Naive thymus-derived CD4-positive, alpha-beta T cell (primary cell): ENCODE results near the gene MACF1. TPM values are rescaled to one million over a fixed set of nuclear protein-coding genes. Genes with fewer than 3 reads are reported as not detected.
A peak's percentile ranks its signal among the peaks of the same experiment; 100 is the strongest.

Experiments
- ATAC-seq: fragments of 150-1000 bp; cut with Tn5 transposase; 2 replicates; pipeline ENCODE4 v1.10.0; 2021; ENCODE audit warnings: mild to moderate bottlenecking, moderate library complexity
- CTCF ChIA-PET: fragments of 350-600 bp; sonication (Branson Sonifier 250); formaldehyde crosslinking; loops from one replicate; lab custom pipeline; 2021; ENCODE audit warnings: antibody characterized with exemption; lab: Charles Lee
- POLR2A ChIA-PET: fragments of 350-600 bp; sonication (Branson Sonifier 250); formaldehyde crosslinking; loops from one replicate; lab custom pipeline; 2021; ENCODE audit warnings: antibody characterized with exemption, inconsistent platforms; lab: Charles Lee
- DNase-seq, 9 donors: peaks; one replicate each; pipeline versions ENCODE4 v3.0.0 to v3.0.0-alpha.2; 2020 to 2022; ENCODE audit warnings: mixed read lengths in 1 of 9
- H3K27ac ChIP-seq: one replicate; pipeline ENCODE4 v1.7.0; 2013; ENCODE audit warnings: mild to moderate bottlenecking, low read depth, low read length, moderate library complexity
- H3K27me3 ChIP-seq, 2 donors: one replicate each; pipeline ENCODE4 v1.7.0; 2013; ENCODE audit warnings: low read length in 2 of 2, mild to moderate bottlenecking in 2 of 2, moderate library complexity in 2 of 2; ENCODE audit not compliant: control insufficient read depth in 2 of 2, insufficient read depth in 2 of 2
- H3K36me3 ChIP-seq, 3 experiments: 1 replicate in 2 of 3; 2 replicates in 1 of 3; pipeline ENCODE4 v1.7.0; 2013; ENCODE audit warnings: low read length in 3 of 3, mild to moderate bottlenecking in 3 of 3, moderate library complexity in 1 of 3; ENCODE audit not compliant: insufficient read depth in 3 of 3, control insufficient read depth in 2 of 3
- H3K4me1 ChIP-seq, 2 donors: one replicate each; pipeline ENCODE4 v1.7.0; 2013; ENCODE audit warnings: low read length in 2 of 2, mild to moderate bottlenecking in 2 of 2, moderate library complexity in 1 of 2; ENCODE audit not compliant: control insufficient read depth in 2 of 2, insufficient read depth in 2 of 2
- H3K4me3 ChIP-seq: 2 replicates; pipeline ENCODE4 v1.7.0; 2013; ENCODE audit warnings: mild to moderate bottlenecking, low read length
- H3K9me3 ChIP-seq, 3 experiments: 1 replicate in 2 of 3; 2 replicates in 1 of 3; pipeline ENCODE4 v1.7.0; 2013; ENCODE audit warnings: low read length in 3 of 3; ENCODE audit not compliant: control insufficient read depth in 2 of 3
- H3K27ac Mint-ChIP-seq, 9 donors: one replicate each; pipeline ENCODE4 v1.8.0; 2020 to 2022; ENCODE audit warnings: mixed read lengths in 9 of 9, mild to moderate bottlenecking in 8 of 9, moderate library complexity in 5 of 9, inconsistent platforms in 2 of 9
- H3K27me3 Mint-ChIP-seq, 5 donors: one replicate each; pipeline ENCODE4 v1.8.0; 2021 to 2022; ENCODE audit warnings: mixed read lengths in 5 of 5, mild to moderate bottlenecking in 1 of 5
- H3K36me3 Mint-ChIP-seq, 5 donors: one replicate each; pipeline ENCODE4 v1.8.0; 2020 to 2022; ENCODE audit warnings: mixed read lengths in 5 of 5, mild to moderate bottlenecking in 3 of 5, inconsistent platforms in 1 of 5
- H3K4me1 Mint-ChIP-seq, 7 donors: one replicate each; pipeline ENCODE4 v1.8.0; 2020 to 2022; ENCODE audit warnings: mixed read lengths in 7 of 7, mild to moderate bottlenecking in 3 of 7, inconsistent platforms in 1 of 7
- H3K4me3 Mint-ChIP-seq, 10 donors: one replicate each; pipeline ENCODE4 v1.8.0; 2020 to 2022; ENCODE audit warnings: mild to moderate bottlenecking in 10 of 10, mixed read lengths in 10 of 10, moderate library complexity in 6 of 10, inconsistent platforms in 2 of 10
- H3K9me3 Mint-ChIP-seq, 11 donors: one replicate each; pipeline ENCODE4 v1.8.0; 2020 to 2022; ENCODE audit warnings: mixed read lengths in 11 of 11, mild to moderate bottlenecking in 4 of 11, inconsistent platforms in 1 of 11, moderate library complexity in 1 of 11
- intact Hi-C, 2 donors: fragments of 100-400 bp; cut with micrococcal nuclease; formaldehyde crosslinking; loops; one replicate each; pipeline ENCODE4 v1.15.1; 2023
- polyA plus RNA-seq, 2 donors: library from polyadenylated mRNA; unstranded; fragments of 300-500 nt; fragmentation: Illumina TruSeq; gene quantifications; one replicate each; pipeline ENCODE4 v1.2.3, GENCODE V29; 2021
- total RNA-seq, 6 experiments: library from RNA in 5 of 6; stranded (reverse) in 5 of 6; gene quantifications; 1 replicate in 5 of 6; 2 replicates in 1 of 6; pipeline ENCODE4 v1.2.3 and lab custom pipeline; 2021 to 2026

The MACF1 gene
- total and polyA plus RNA-seq, 7 experiments from 2014 or later, result 21.2 to 409 (median 288) TPM

DNA sequence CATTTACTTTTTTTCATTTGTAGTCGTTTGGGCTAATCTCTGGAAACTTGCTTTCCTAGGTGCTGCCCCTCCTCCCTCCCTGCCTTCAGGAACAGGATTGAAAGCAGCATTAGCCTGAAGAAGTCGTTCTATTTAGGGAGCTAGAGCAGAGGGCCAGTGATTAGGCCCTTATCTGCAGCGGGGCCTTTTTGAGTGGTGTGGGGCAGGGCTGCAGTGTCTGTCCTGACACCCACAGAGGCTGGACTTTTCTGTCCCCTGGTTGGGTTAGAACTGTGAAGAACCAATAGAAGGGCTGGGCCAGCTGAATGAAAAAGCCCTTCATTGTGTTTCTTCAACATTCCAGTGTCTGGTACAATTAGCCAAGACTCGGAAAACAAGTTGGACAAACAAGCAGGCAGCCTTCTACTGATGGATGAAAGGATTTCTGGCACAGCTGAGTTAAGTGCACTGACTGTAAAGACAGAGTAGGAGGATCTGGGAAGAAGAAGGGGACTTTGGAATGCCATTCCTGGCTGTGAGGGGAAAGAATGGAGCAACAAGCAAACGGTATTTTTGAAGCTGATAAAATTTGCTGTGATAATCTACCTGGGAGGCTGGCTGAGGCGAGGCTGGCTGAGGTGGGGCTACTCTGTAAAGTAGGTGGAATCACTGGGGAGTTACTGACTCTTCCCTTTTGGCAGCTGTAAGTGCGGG, 9.7 kb downstream of the MACF1 start:
- Histone ChIP-seq H3K4me1 (peaks cover 19 to 27% of the 10 kb centered on the region in 2 donors), H3K4me3 (no peak overlapping the region), H3K27me3 (no peaks in the 10 kb centered on the region), H3K27ac (peak overlapping the region; percentile 75), H3K36me3 (no peaks in the 10 kb centered on the region), H3K9me3 (no peaks in the 10 kb centered on the region)
- intact Hi-C loops, result loop anchor here in 1 of 2 donors (2.0 kb wide), 1 partner anchor 17 kb away; no protein-coding TSS in a partner anchor
- Mint-ChIP-seq H3K4me1 (peaks cover 39 to 71% (median 55%) of the 10 kb centered on the region in 7 donors), H3K27me3 (no peaks in the 10 kb centered on the region), H3K9me3 (peaks cover 0 to 4% (median 1%) of the 10 kb centered on the region in 11 donors), H3K27ac (peak overlapping the region; percentile 84 to 97 (median 92)), H3K36me3 (peaks cover 0 to 32% (median 4%) of the 10 kb centered on the region in 5 donors), H3K4me3 (peak overlapping the region; percentile 88 to 98 (median 94))
- DNase-seq (no peak), ATAC-seq (no peak)
- ChIA-PET CTCF (interaction anchor here (0.7 to 6.9 kb wide), 6 partner anchors 9 to 53 kb away, joined by 3 to 72 read pairs (median 8); partner anchors contain the start of gene MACF1), POLR2A (interaction anchor here (0.6 to 4.1 kb wide), 10 partner anchors 8 to 36 kb away, joined by 3 to 53 read pairs (median 6); partner anchors contain the start of gene MACF1)

DNA sequence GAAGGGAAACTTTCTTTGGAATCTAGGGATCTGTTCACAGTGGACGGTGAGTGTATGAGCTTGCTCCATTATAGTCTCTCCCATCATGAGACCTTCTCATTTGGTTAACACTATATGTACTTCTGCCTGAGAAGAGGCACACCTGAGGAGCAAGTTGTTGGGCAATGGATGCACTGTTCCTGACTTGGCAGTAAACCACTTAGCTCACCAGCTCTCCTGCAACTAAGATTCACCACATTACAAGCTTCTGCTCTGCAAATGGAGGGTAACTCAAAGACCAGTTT, 10.2 kb downstream of the MACF1 start:
- CTCF ChIA-PET, result interaction anchor here (0.6 to 6.9 kb wide), 10 partner anchors 9 to 75 kb away, joined by 3 to 72 read pairs (median 5); partner anchors contain the start of gene MACF1
- Mint-ChIP-seq H3K36me3 (peaks cover 0 to 30% (median 4%) of the 10 kb centered on the region in 5 donors), H3K9me3 (peaks cover 0 to 4% (median 1%) of the 10 kb centered on the region in 11 donors), H3K27ac (peak overlapping the region; percentile 84 to 97 (median 92)), H3K4me1 (peaks cover 38 to 71% (median 55%) of the 10 kb centered on the region in 7 donors), H3K27me3 (no peaks in the 10 kb centered on the region), H3K4me3 (peak overlapping the region; percentile 88 to 98 (median 94))
- H3K27me3 ChIP-seq, result no peaks in the 10 kb centered on the region
- DNase-seq (no peak), ATAC-seq (peak; percentile 1)
- no peaks in the 10 kb centered on the region for H3K36me3 ChIP-seq
- H3K27ac ChIP-seq, result peak overlapping the region; percentile 75
- H3K4me3 ChIP-seq, result peak overlapping the region; percentile 64
- H3K9me3 ChIP-seq, result no peaks in the 10 kb centered on the region
- POLR2A ChIA-PET, result interaction anchor here (1.3 to 4.1 kb wide), 8 partner anchors 8 to 36 kb away, joined by 3 to 53 read pairs (median 8); partner anchors contain the start of gene MACF1
- peaks cover 22 to 23% of the 10 kb centered on the region in 2 donors for H3K4me1 ChIP-seq
- intact Hi-C loops, result loop anchor here in 1 of 2 donors (2.0 kb wide), 1 partner anchor 16 kb away; no protein-coding TSS in a partner anchor

DNA sequence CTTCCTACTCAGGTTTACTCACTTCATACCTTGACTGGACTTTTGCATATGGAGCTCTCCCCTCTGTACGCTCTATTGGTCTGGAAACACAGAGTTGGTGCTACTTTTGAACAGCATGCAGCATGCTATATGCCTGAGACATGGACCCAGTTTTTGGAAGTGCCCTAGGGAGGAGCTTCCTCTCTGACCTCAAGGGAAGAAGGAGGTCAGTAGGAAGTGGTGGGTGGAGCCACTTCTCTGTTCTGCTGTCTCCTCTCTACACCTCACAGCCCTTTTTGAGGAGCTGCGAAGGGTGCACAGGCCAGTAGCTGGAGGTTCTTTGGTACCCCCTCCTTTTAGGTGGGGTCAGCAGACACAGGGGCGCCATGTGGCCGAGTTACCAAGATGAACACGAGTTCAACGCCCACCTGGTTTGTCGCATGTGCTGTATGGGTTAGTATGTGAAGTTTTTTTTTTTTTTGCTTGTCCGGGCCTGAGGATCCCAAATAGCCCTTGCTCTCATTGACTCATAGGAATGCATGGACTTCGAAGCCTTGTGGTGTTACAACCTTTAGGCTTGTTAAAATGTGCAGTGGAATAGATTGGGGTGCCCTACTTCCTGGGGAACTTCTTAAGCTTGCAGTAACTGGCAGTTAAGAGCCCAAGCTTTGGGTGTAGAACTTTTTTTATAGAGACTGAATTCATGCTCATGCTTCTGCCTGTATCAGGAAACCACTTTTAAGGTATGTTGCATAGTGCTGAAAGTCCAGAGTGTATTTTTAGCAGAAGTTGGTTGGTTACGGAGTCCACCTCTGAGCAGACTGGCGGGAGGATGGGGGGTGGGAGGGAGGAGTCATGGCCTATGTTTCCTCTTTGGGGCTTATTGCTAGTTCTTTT, 10.7 kb downstream of the MACF1 start:
- Mint-ChIP-seq H3K9me3 (peaks cover 0 to 4% (median 0%) of the 10 kb centered on the region in 11 donors), H3K27ac (peak overlapping the region; percentile 84 to 97 (median 92)), H3K27me3 (no peaks in the 10 kb centered on the region), H3K4me3 (peak overlapping the region; percentile 88 to 98 (median 94)), H3K4me1 (peaks cover 38 to 67% (median 54%) of the 10 kb centered on the region in 7 donors), H3K36me3 (peaks cover 0 to 28% (median 4%) of the 10 kb centered on the region in 5 donors)
- Histone ChIP-seq H3K4me3 (peak overlapping the region; percentile 64), H3K27ac (peak overlapping the region; percentile 75), H3K9me3 (no peaks in the 10 kb centered on the region), H3K27me3 (no peaks in the 10 kb centered on the region), H3K4me1 (peaks cover 22 to 23% of the 10 kb centered on the region in 2 donors), H3K36me3 (no peaks in the 10 kb centered on the region)
- ATAC-seq (peak; percentile 84), DNase-seq (peak in 4 of 9 donors; percentile 37 to 48 (median 46))
- intact Hi-C loops, result loop anchor here (1.0 to 5.0 kb wide), 7 partner anchors 10 to 43 kb away; no protein-coding TSS in a partner anchor
- ChIA-PET POLR2A (interaction anchor here (0.6 to 4.1 kb wide), 14 partner anchors 8 to 88 kb away, joined by 3 to 53 read pairs (median 5); partner anchors contain the start of gene MACF1), CTCF (interaction anchor here (0.6 to 6.9 kb wide), 11 partner anchors 8 to 74 kb away, joined by 3 to 72 read pairs (median 5); partner anchors contain the start of gene MACF1)

DNA sequence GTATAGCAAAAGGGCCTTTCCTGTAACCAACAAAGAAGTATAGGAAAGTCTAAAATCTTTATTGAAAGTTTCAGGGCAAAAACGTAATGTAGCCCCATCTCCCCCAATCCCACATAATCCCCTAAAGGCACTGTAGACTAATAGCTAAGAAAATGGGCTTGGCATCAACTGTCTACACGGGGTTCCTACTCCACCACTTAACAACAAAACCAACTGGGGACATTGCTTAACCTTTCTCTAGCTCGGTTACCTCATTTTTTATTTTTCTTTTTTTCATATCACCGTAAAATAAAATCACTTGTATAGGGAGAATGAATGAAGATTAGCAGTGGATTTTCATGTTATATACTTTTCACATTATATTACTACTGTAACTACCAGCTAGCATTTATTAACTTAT, 12.3 kb downstream of the MACF1 start:
- H3K36me3 ChIP-seq, result no peaks in the 10 kb centered on the region
- intact Hi-C loops, result loop anchor here in 1 of 2 donors (5.0 kb wide), 1 partner anchor 34 kb away; no protein-coding TSS in a partner anchor
- ChIA-PET POLR2A (interaction anchor here (0.7 to 4.1 kb wide), 5 partner anchors 11 to 31 kb away, joined by 3 to 53 read pairs (median 4); partner anchors contain the start of gene MACF1), CTCF (interaction anchor here (0.6 to 6.9 kb wide), 3 partner anchors 11 to 1563 kb away, joined by 5 to 72 read pairs (median 19); partner anchors contain the start of gene MACF1)
- ATAC-seq, result no peak
- peak overlapping the region; percentile 75 for H3K27ac ChIP-seq
- H3K9me3 Mint-ChIP-seq, result no peaks in the 10 kb centered on the region
- H3K4me1 Mint-ChIP-seq, result peaks cover 48 to 75% (median 62%) of the 10 kb centered on the region in 7 donors
- peaks cover 4 to 29% (median 14%) of the 10 kb centered on the region in 5 donors for H3K36me3 Mint-ChIP-seq
- peak overlapping the region; percentile 82 to 97 (median 92) for H3K27ac Mint-ChIP-seq
- H3K9me3 ChIP-seq, result no peaks in the 10 kb centered on the region
- peak overlapping the region; percentile 88 to 98 (median 94) for H3K4me3 Mint-ChIP-seq
- peaks cover 32 to 35% of the 10 kb centered on the region in 2 donors for H3K4me1 ChIP-seq
- no peaks in the 10 kb centered on the region for H3K27me3 ChIP-seq
- peak overlapping the region; percentile 64 for H3K4me3 ChIP-seq
- H3K27me3 Mint-ChIP-seq, result no peaks in the 10 kb centered on the region
- no peak for DNase-seq

DNA sequence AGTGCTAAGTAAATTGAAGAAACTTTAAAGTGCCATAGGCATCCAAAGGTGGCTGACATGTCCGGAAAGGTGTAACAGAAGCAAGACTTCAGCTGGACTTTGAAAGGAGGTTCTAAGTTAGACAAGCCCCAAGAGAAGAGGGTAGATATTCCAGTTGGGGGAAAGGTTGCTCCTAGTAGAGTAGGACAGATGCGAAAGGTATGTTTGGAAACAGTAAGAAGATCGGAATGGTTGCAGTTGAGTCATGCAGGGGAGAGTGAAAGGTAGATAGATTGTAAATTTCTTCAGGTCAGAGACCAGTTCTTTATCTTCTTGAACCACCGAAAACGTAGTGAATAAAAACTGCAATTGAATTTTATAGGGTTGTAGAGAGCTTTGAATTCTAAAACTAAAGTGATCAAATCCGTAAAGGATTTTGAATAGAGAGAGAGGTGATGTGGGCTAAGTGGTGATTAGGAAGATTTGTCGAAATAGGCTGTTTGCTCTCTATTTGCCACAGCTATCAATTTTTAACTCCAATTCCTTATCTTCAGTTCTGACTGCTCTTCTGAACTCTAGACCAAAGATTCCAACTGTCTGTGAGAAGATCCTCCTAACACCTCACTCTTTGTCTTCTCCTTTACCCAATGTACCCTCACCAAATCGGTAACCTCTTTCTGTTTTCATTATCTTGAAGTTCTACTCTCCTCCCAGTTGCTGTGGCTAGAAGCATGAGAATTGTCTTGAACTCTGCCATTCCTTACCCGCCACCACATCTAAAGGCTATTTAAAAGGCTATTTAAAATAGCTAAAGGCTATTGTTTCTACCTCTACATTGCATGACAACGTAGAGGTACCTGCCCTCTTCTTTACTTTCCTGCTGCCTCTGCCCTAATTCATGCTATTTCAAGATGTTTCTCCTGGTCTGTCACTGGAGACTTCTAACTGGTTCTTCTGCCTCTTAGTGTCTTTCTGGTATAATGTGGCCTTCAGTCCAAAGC, 16.7 kb downstream of the MACF1 start:
- no peaks in the 10 kb centered on the region for H3K27me3 ChIP-seq
- no peaks in the 10 kb centered on the region for H3K27me3 Mint-ChIP-seq
- H3K4me1 Mint-ChIP-seq, result peaks cover 51 to 84% (median 73%) of the 10 kb centered on the region in 7 donors
- ATAC-seq (no peak), DNase-seq (no peak)
- H3K4me1 ChIP-seq, result peaks cover 37 to 42% of the 10 kb centered on the region in 2 donors
- peaks cover 0 to 5% (median 0%) of the 10 kb centered on the region in 3 experiments for H3K36me3 ChIP-seq
- intact Hi-C loops, result no loop called here
- POLR2A ChIA-PET, result interaction anchor here (0.5 to 3.2 kb wide), 13 partner anchors 9 to 802 kb away, joined by 3 to 20 read pairs (median 4); partner anchors contain the start of gene MACF1
- no peak overlapping the region for H3K4me3 ChIP-seq
- CTCF ChIA-PET, result interaction anchor here (0.6 to 3.0 kb wide), 5 partner anchors 16 to 38 kb away, joined by 3 to 18 read pairs (median 3); no protein-coding TSS in a partner anchor
- H3K9me3 Mint-ChIP-seq, result no peaks in the 10 kb centered on the region
- peak overlapping the region; percentile 1 to 93 (median 51) for H3K27ac Mint-ChIP-seq
- H3K27ac ChIP-seq, result no peak overlapping the region
- peaks cover 5 to 36% (median 34%) of the 10 kb centered on the region in 5 donors for H3K36me3 Mint-ChIP-seq
- H3K4me3 Mint-ChIP-seq, result peak overlapping the region; percentile 17 to 69 (median 46)
- H3K9me3 ChIP-seq, result no peaks in the 10 kb centered on the region
